ENCODE data around the gene MED9.
"Not testable (repeated sequence)": the region's sequence is repeated elsewhere in the genome, so short reads cannot be mapped to it uniquely, and the experiment has no call there.

The MED9 gene

DNA sequence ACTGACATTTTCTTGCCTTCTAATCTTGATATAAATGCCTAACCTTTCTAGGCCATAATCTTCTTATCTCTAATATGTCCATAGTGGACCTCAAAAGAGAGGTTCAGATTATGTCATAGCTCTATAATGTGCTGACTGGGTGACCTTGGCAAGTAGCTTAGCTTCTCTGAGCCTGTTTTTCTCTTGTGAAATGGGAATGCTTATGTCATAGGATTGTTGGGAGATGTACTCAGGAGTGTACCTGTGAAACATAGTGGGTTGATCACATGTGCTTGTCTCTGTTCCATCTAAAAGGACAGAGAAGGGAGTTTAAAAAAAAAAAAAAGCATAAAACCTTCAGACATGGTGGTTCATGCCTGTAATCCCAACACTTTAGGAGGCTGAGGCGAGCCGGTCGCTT lies 2.4 kb downstream of the MED9 start:
- no peak for DNase-seq
- no peaks in the 10 kb centered on the region for H3K36me3 ChIP-seq
- H3K4me3 ChIP-seq (ENCODE audit: low read depth, low read length), result no peak overlapping the region
- TF ChIP-seq, protein P1, sequence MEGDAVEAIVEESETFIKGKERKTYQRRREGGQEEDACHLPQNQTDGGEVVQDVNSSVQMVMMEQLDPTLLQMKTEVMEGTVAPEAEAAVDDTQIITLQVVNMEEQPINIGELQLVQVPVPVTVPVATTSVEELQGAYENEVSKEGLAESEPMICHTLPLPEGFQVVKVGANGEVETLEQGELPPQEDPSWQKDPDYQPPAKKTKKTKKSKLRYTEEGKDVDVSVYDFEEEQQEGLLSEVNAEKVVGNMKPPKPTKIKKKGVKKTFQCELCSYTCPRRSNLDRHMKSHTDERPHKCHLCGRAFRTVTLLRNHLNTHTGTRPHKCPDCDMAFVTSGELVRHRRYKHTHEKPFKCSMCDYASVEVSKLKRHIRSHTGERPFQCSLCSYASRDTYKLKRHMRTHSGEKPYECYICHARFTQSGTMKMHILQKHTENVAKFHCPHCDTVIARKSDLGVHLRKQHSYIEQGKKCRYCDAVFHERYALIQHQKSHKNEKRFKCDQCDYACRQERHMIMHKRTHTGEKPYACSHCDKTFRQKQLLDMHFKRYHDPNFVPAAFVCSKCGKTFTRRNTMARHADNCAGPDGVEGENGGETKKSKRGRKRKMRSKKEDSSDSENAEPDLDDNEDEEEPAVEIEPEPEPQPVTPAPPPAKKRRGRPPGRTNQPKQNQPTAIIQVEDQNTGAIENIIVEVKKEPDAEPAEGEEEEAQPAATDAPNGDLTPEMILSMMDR (IDR thresholded peaks at IDR 0.05; ENCODE audit: low read depth, low read length), result no peak
- H3K4me1 ChIP-seq, result no peaks in the 10 kb centered on the region
- no peaks in the 10 kb centered on the region for H3K9me3 ChIP-seq
- no peaks in the 10 kb centered on the region for H3K27me3 ChIP-seq

DNA sequence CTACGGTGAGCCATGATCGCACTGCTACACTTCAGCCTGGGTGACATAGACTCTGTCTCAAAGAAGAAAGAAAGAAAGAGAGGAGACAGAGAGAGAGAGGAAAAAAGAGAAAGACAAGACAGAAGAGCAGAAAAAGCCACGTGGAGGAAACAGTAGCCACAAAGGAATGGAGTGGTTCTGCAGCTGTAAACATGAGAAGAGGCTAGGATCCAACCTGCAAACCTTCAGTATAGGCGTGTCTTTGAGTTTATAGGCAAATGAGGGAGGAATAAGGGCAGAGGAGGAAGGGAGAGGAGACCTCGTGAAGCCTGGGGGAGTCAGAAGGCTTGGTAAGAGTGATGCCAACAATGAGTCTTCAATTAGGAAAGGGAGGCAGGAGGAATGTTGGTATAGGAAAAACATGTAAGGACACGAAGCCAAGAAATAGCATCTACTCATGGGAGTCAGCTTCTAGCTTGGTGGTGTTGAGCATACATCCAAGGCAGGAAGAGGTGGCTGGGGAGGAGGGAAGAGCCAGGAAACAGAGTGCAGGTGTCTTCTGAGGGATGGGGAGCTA lies 3.9 kb downstream of the MED9 start:
- Histone ChIP-seq H3K27me3 (no peaks in the 10 kb centered on the region), H3K9me3 (no peaks in the 10 kb centered on the region), H3K4me3 (ENCODE audit: low read depth, low read length) (no peak overlapping the region), H3K4me1 (no peaks in the 10 kb centered on the region), H3K36me3 (no peaks in the 10 kb centered on the region)
- TF ChIP-seq, protein P1 (IDR thresholded peaks at IDR 0.05; ENCODE audit: low read depth, low read length), result no peak
- DNase-seq, result no peak

DNA sequence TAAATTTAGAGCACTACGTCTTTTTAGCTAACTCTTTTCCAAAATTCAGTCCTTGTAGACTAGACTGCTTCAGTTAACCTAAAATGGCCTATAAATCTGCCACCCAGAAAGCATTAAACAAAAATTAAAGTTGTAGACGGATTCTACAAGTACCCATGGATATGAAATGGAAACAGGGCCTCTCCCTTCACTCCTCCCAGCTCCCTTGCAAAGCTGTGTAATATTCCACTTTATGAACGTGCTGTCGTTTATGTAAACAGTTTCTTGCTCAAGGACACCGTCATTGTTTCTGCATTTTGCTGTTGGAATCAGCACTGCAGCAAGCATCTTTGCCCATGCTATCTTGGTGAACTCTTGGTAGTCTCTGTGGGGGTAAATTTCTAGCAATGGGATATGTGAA lies 5.1 kb downstream of the MED9 start:
- Histone ChIP-seq H3K9me3 (no peaks in the 10 kb centered on the region), H3K4me3 (ENCODE audit: low read depth, low read length) (no peak overlapping the region), H3K36me3 (no peaks in the 10 kb centered on the region), H3K4me1 (no peaks in the 10 kb centered on the region), H3K27me3 (no peaks in the 10 kb centered on the region)
- no peak for DNase-seq
- TF ChIP-seq, protein P1 (IDR thresholded peaks at IDR 0.05; ENCODE audit: low read depth, low read length), result no peak

DNA sequence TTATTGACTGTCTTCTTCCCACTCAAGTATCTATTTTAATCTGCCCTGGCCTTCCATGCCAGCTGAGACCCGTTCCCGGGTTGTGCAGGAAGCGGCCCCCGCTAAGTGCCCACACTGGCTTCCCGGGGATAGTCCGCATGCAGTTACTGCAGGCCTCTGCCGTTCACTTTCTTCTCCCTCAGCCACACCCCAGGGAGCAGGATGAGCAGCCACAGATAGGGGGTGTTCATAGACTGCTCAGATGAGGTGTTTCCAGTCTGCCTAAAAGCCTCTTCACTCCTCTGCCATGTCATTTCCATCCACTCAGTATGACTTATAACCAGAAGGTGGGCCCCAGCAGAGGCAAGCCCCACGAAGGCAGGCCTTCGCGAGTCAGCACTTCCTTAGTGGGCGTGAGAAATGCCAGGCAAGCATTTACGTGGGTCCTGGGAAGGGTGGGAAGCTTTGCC lies 7.7 kb downstream of the MED9 start:
- TF ChIP-seq, protein P1 (IDR thresholded peaks at IDR 0.05; ENCODE audit: low read depth, low read length), result no peak
- Histone ChIP-seq H3K36me3 (peaks cover 8% of the 10 kb centered on the region), H3K27me3 (no peaks in the 10 kb centered on the region), H3K4me3 (ENCODE audit: low read depth, low read length) (no peak overlapping the region), H3K9me3 (no peaks in the 10 kb centered on the region), H3K4me1 (no peaks in the 10 kb centered on the region)
- DNase-seq, result no peak

DNA sequence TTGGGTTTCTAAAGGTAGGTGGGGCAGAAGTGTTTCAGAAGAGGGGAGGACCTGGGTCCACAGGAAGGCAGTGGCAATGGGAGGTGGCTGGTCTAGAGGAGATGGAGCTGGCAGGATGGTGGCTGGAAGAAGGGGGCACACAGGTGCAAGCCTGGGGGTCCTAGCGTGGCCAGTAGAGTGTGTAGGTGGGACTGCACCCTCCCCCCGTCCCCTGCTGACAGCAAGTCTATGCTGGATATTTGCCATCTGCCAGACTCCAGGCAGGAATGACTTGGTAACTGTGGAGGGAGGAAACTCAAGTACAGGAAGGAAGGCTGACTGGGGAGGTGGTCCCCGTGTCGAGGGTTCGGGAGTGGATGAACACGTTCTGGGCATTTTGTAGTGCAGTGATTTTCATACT lies 8.6 kb downstream of the MED9 start:
- no peaks in the 10 kb centered on the region for H3K27me3 ChIP-seq
- peaks cover 8% of the 10 kb centered on the region for H3K36me3 ChIP-seq
- no peak overlapping the region for H3K4me3 ChIP-seq (ENCODE audit: low read depth, low read length)
- no peaks in the 10 kb centered on the region for H3K4me1 ChIP-seq
- no peak for DNase-seq
- TF ChIP-seq, protein P1 (IDR thresholded peaks at IDR 0.05; ENCODE audit: low read depth, low read length), result no peak
- H3K9me3 ChIP-seq, result no peaks in the 10 kb centered on the region

DNA sequence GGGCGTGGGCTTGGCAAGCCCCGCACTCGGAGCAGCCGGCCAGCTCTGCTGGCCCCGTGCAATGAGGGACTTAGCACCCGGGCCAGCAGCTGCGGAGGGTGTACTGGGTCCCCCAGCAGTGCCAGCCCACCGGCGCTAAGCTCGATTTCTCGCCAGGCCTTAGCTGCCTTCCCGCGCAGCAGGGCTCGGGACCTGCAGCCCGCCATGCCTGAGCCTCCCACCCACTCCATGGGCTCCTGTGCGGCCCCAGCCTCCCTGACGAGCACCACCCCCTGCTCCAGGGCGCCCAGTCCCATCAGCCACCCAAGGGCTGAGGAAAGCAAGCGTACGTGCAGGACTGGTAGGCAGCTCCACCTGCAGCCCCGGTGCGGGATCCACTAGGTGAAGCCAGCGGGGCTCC lies 9.6 kb downstream of the MED9 start:
- H3K9me3 ChIP-seq; H3K36me3 ChIP-seq; H3K27me3 ChIP-seq; H3K4me3 ChIP-seq (ENCODE audit: low read depth, low read length); H3K4me1 ChIP-seq; DNase-seq: not testable (repeated sequence)

DNA sequence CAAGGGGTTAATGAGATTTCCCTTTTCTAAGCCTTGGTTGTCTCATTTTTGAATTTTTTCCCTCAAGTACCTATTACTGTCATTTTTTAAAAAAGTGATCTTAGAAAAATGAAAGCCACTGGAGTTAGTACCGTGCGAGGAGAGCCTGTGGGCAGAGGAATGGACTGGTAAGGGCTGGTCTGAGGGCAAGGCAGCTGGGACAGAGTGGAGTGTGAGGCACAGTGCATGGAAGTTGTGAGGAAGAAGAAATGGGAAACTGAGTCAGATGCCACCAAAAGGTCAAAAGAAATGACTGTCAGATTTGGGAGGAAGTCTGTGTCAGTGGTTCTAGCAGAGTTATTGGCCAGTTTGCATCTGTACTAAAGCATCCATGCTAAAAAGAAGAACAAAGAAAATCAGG lies 11.2 kb downstream of the MED9 start:
- TF ChIP-seq, protein P1 (IDR thresholded peaks at IDR 0.05; ENCODE audit: low read depth, low read length), result no peak
- Histone ChIP-seq H3K4me3 (ENCODE audit: low read depth, low read length) (no peak overlapping the region), H3K9me3 (no peaks in the 10 kb centered on the region), H3K36me3 (peaks cover 8% of the 10 kb centered on the region), H3K27me3 (no peaks in the 10 kb centered on the region), H3K4me1 (no peaks in the 10 kb centered on the region)
- DNase-seq, result no peak
